Stomach (tissue), 4 donors: Measurements from ENCODE around the gene SH2D7.

ENCODE experiments used
- POLR2A ChIP-seq, 4 donors: fragments of 450-650 bp; IDR thresholded peaks; one replicate each; pipeline ENCODE4 v1.6.1; 2016; ENCODE audit warnings: antibody characterized with exemption in 4 of 4, control low read depth in 2 of 4, mild to moderate bottlenecking in 1 of 4, moderate library complexity in 1 of 4
- TF ChIP-seq, protein P1 (sequence below), 7 experiments: fragments of 450-650 bp in 4 of 7; fragments of 200-600 bp in 3 of 7; sonication (generic) in 3 of 7; IDR thresholded peaks; one replicate each; pipeline ENCODE4 v1.5.1; 2016 to 2019; ENCODE audit warnings: antibody characterized with exemption in 7 of 7, control low read depth in 2 of 7, mild to moderate bottlenecking in 1 of 7

GRCh38 chr15:78105476-78106241, 13.3 kb downstream of the SH2D7 start:
- no peak for TF ChIP-seq POLR2A (IDR thresholded peaks at IDR 0.05)
- TF ChIP-seq, protein P1, sequence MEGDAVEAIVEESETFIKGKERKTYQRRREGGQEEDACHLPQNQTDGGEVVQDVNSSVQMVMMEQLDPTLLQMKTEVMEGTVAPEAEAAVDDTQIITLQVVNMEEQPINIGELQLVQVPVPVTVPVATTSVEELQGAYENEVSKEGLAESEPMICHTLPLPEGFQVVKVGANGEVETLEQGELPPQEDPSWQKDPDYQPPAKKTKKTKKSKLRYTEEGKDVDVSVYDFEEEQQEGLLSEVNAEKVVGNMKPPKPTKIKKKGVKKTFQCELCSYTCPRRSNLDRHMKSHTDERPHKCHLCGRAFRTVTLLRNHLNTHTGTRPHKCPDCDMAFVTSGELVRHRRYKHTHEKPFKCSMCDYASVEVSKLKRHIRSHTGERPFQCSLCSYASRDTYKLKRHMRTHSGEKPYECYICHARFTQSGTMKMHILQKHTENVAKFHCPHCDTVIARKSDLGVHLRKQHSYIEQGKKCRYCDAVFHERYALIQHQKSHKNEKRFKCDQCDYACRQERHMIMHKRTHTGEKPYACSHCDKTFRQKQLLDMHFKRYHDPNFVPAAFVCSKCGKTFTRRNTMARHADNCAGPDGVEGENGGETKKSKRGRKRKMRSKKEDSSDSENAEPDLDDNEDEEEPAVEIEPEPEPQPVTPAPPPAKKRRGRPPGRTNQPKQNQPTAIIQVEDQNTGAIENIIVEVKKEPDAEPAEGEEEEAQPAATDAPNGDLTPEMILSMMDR (IDR thresholded peaks at IDR 0.05), result no peak
